CD4-positive, alpha-beta T cell treated with Interleukin-17A for 4 hours (primary cell): Measurements from ENCODE around the gene LRPAP1.
A peak's percentile ranks its signal among the peaks of the same experiment; 100 is the strongest.
"Not testable (repeated sequence)": the region's sequence is repeated elsewhere in the genome, so short reads cannot be mapped to it uniquely, and the experiment has no call there.

Source experiments
- DNase-seq: peaks from one replicate; pipeline ENCODE4 v3.0.0-alpha.2; 2020; ENCODE audit warnings: mixed read lengths

The LRPAP1 gene, protein sequence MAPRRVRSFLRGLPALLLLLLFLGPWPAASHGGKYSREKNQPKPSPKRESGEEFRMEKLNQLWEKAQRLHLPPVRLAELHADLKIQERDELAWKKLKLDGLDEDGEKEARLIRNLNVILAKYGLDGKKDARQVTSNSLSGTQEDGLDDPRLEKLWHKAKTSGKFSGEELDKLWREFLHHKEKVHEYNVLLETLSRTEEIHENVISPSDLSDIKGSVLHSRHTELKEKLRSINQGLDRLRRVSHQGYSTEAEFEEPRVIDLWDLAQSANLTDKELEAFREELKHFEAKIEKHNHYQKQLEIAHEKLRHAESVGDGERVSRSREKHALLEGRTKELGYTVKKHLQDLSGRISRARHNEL

GRCh38 chr4:3531879-3532750, at the start of gene LRPAP1:
LRPAP1 (minus strand) TSS chr4:3532422; CDS start chr4:3532412, 10 bp downstream.
- DNase-seq = peak; percentile 94

DNA sequence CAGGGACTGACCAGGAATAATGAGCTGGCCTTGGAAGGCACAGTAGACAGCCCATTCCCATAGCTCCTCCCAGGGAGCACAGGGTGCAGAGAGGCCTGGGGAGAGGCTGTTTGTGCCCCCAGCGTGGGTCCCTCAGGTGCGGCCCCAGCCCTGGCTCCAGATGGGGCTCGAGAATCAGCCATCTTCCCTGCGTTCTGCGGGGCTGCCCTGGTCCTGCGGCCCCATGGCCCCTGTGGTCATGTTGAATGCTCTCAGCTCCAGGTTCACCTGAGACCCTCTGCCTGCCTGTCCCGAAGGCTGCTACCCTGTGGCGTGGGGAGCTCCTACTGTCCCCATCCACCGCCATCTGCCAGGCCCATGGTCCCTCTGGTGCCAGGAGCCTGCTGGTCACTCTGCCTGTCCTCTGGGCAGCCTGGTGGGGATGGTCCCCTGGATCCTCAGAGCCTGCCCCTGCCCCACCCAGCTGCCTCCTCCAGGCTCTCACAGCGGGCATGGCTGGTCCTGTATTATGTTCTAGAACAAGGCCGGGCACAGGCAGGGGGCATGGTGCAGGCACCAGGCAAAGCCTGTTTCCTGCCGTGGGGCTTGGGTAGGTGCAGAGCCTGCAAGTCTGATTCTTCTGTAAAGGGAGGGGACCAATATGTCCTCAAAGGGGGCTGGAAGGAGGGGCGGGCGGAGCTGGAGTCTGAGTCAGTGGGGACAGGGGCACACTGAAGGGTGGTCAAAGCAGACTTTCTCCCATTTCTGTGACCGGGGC, 49.3 kb upstream of the LRPAP1 start:
- DNase-seq = not testable (repeated sequence)

DNA sequence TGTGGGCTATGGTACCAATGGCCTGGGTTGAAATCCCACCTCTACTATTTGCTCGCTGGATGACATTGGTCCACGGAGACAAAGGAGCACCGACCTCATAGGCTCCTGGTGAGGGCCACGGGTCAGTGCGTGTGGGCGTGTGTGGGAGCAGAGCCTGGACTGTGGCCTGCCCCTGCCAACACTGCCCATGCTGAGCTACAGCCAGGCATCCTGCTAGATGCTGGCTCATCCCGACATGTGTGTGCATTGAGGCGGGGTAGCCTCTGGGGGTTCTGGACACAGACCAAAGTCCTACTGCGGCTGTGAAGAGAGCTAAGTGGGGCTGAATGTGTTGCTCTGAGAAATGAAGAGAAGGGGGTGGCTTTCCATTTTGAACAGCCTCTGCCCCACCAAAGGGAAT, 48.6 kb upstream of the LRPAP1 start:
- DNase-seq = not testable (repeated sequence)

DNA sequence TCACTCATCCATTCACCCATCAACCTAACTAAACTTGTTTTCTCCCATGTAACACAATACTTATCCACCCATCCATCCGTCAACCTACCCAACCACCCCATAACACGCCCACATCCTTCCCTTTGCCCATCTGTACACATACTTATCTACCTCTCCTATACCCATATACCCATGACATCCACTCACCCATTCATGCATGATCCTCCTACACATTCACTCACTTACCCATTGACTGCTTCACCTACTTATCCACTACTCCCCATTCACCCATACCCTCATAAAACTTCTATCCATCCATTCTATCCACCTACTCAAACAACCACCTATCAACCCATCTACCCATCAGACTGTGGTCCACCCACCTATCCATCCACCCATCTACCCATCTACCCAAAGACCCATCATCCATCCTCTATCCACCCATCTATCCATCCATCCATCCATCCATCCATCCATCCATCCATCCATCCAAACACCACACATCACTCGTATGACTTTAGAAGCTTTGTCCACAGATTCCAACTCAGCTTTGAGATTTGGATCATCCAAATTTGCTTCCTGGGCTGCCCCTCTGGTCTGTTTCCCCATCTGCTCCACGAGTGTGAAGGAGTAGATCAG, 46.4 kb upstream of the LRPAP1 start:
- not testable (repeated sequence) for DNase-seq

- DNase-seq = not testable (repeated sequence)
Measured at GRCh38 chr4:3578052-3578451, 45.8 kb upstream of the LRPAP1 start.

GRCh38 chr4:3577208-3577892, 45.1 kb upstream of the LRPAP1 start:
- not testable (repeated sequence) for DNase-seq

GRCh38 chr4:3576533-3577207, 44.4 kb upstream of the LRPAP1 start:
- DNase-seq = not testable (repeated sequence)

GRCh38 chr4:3575426-3576369, 43.5 kb upstream of the LRPAP1 start:
- not testable (repeated sequence) for DNase-seq

- not testable (repeated sequence) for DNase-seq
Measured at GRCh38 chr4:3574865-3575264, 42.6 kb upstream of the LRPAP1 start.

- DNase-seq = not testable (repeated sequence)
Measured at GRCh38 chr4:3574346-3574745, 42.1 kb upstream of the LRPAP1 start.

DNA sequence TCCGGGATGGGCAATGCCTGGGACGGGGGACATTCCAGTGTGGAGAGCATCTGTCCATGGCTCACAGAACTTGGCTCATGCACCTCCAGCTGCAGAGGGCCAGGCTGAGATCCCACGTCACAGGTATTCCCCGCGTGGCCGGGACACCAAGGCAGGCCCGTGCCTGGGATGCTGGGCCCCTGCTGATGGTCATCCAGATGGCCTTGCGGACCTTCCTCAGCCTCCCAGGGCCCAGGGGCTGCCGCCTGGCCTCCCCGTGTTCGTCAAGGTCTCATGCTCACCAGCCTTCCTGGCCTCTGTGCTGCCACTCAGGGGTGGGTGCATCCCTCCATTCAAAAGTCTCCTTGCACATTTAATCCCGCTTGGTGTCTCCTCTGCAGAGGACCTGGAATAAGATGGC, 40.9 kb upstream of the LRPAP1 start:
- DNase-seq = no peak

DNA sequence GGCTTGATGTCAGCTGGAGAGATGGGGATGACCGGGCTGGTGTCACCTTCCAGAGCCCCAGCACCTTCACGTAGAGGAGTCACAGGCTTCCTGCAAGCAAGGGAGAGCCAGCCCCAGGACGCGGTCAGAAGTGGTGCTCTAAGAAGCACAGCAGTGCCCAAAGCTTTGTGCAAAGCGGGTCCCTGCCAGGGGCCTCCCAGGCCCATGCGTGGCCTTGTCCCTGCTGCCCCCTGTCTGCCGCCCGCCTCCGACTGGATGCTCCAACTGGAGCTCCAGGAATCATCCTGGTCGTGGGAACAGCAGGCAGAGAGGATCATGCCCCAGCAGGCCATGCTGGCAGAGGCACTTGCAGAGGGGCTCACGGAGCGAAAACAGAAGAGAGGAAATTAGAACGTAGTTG, 40.1 kb upstream of the LRPAP1 start:
- no peak for DNase-seq

DNA sequence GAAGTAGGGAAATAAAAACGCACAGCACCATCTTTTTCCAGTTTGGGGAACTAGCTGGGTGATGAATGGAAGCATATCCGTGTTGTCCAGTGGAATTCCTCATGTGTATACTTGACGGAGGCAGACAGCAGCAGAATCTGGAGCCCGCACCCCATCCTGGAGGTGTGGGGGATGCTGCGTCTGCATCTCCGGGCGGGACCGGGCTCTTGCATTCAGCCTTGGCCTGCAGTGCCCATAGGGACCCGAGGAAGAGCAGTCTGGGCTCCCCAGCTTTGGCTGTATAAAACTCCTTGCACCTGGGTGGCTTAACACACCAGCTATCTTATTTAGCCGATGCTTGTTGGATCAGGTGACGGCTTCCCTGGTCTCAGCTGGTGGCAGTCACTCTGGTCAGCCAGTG, 39.7 kb upstream of the LRPAP1 start:
- DNase-seq = no peak

DNA sequence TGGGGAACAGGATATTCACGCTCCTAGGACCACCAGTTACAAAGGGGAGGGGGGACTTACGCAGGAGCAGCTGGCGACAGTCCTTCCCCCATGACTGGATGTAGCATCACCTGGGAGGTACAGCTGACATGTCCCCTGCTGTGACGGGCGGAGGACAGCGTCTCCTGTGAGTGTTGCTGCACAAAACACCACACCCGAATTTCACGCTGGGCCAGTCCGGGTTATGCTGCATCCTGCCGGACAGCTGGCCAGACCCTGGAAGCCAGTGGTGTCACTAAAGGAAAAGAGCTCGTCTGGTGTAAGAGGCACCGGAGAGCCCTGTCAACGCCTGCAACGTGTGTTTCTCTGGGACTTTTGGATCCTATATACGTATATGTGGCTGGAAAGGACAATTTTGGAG, 38.7 kb upstream of the LRPAP1 start:
- not testable (repeated sequence) for DNase-seq

GRCh38 chr4:3569611-3570010, 37.4 kb upstream of the LRPAP1 start:
- not testable (repeated sequence) for DNase-seq

- DNase-seq = not testable (repeated sequence)
Measured at GRCh38 chr4:3566701-3567100, 34.5 kb upstream of the LRPAP1 start.

GRCh38 chr4:3566301-3566700, 34.1 kb upstream of the LRPAP1 start:
- not testable (repeated sequence) for DNase-seq

DNA sequence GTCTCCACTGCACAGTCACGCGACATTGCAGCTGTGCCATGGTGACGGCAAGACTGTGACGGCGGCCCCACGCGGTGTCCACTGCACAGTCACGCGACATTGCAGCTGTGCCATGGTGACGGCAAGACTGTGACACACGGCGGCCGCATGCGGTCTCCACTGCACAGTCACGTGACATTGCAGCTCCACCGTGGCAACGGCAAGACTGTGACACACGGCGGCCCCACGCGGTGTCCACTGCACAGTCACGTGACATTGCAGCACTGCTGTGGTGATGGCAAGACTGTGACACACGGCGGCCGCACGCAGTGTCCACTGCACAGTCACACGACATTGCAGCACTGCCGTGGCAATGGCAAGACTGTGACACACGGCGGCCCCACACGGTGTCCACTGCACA, 32.7 kb upstream of the LRPAP1 start:
- not testable (repeated sequence) for DNase-seq

- DNase-seq = no peak
Measured at GRCh38 chr4:3563403-3563802, 31.2 kb upstream of the LRPAP1 start.

DNA sequence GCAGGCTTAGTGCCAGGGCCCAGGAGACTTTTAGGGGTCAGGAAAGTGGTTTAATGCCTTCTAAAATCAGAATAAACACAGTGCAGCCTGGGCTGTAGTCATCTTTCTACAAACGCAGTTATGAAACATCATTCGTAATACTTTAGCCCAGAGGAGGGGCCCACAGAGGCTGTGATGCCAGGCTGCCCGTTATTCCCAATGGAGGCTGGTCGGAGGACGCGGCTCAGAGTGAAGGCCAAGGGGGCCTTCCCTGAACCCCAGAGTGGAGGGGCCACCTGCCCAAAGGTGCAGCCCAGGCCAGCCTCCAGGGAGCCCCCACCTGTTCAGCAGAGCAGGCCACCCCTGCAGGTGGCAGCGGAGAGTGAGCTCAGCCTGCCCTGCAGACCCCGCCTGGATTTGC, 29.9 kb upstream of the LRPAP1 start:
- not testable (repeated sequence) for DNase-seq
